ENCODE measurements around the gene CHRNA4.

CHRNA4 gene

DNA sequence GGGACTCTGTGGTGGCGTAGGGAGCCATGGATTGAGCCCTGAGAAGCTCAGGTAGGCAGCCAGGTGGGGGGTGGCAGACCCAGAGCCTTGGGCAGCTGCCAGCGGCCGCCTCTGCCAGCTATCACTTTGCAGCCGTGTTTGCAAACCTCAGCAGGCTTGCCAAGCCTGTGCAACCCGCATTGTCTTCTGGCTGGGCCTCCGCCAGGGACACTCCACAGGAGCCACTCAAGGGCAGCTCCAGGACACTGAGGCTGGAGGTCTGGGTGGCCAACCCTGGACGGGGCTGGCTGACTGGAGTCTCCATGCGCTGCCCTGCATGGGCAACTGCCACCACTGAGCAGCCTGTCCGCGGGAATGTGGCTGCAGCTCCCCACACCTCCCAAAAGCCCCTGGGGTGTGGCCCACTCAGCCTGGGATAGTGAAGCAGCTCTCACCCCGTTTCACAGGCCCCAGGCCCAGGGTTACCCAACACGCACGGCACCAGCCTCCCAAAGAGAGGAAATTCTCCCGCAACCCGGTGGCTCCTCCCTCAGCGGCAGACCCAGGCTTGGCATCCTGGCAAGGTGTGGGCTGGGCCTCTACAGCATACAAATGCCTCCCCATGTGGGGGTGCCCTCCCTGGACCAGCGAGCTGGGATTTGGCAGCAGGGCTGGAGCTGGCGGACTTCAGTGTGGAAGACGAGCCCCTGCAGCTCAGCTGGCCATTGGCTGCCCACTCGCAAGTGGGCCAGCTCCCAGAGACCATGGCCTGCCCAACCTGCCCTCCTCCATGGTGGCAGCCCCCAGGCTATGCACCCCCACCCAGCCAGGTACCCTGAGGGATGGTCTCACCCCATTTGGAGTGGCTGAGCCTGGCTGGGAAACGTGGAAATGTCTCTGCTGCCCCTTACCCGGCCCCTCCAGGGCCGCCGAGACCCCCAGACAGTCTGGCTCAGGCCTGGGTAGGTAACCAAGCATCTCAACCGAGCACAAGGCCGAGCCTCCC is 2.9 kb downstream of the CHRNA4 start:
- H3K79me2 ChIP-seq (ENCODE audit: insufficient read depth, low read length), result no peaks in the 10 kb centered on the region
- no peaks in the 10 kb centered on the region for H3K36me3 ChIP-seq (ENCODE audit: insufficient read depth, low read length)
- H3K9me3 ChIP-seq (ENCODE audit: insufficient read depth, low read depth, low read length), result no peaks in the 10 kb centered on the region; the same call in 1 of the 2 replicates
- H3K4me1 ChIP-seq (ENCODE audit: insufficient read depth, low read length, poor library complexity, severe bottlenecking), result no peaks in the 10 kb centered on the region
- no peaks in the 10 kb centered on the region for H4K20me1 ChIP-seq (ENCODE audit: insufficient read depth, low read length, poor library complexity, severe bottlenecking)
- no peaks in the 10 kb centered on the region for H3F3A ChIP-seq (ENCODE audit: low read depth)
- TF ChIP-seq, protein P1, sequence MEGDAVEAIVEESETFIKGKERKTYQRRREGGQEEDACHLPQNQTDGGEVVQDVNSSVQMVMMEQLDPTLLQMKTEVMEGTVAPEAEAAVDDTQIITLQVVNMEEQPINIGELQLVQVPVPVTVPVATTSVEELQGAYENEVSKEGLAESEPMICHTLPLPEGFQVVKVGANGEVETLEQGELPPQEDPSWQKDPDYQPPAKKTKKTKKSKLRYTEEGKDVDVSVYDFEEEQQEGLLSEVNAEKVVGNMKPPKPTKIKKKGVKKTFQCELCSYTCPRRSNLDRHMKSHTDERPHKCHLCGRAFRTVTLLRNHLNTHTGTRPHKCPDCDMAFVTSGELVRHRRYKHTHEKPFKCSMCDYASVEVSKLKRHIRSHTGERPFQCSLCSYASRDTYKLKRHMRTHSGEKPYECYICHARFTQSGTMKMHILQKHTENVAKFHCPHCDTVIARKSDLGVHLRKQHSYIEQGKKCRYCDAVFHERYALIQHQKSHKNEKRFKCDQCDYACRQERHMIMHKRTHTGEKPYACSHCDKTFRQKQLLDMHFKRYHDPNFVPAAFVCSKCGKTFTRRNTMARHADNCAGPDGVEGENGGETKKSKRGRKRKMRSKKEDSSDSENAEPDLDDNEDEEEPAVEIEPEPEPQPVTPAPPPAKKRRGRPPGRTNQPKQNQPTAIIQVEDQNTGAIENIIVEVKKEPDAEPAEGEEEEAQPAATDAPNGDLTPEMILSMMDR (conservative IDR thresholded peaks at IDR 0.05; ENCODE audit: low read length), result no peak
- TF ChIP-seq EZH2phosphoT487 (IDR thresholded peaks at IDR 0.05; ENCODE audit: borderline replicate concordance), result no peak
- H3K27me3 ChIP-seq (ENCODE audit: insufficient read depth, low read length, poor library complexity, severe bottlenecking), result no peaks in the 10 kb centered on the region
- no peak overlapping the region for H3K9ac ChIP-seq (ENCODE audit: low read depth, low read length, poor library complexity, severe bottlenecking)
- H3K9me2 ChIP-seq (replicated peaks; ENCODE audit: low read depth, low read length), result no peaks in the 10 kb centered on the region
- H3K4me2 ChIP-seq (ENCODE audit: low read depth, low read length, poor library complexity, severe bottlenecking), result no peak overlapping the region
- H3K4me3 ChIP-seq (ENCODE audit: low read length, poor library complexity, severe bottlenecking), result no peak overlapping the region
- H2AFZ ChIP-seq (ENCODE audit: low read length), result no peak overlapping the region

DNA sequence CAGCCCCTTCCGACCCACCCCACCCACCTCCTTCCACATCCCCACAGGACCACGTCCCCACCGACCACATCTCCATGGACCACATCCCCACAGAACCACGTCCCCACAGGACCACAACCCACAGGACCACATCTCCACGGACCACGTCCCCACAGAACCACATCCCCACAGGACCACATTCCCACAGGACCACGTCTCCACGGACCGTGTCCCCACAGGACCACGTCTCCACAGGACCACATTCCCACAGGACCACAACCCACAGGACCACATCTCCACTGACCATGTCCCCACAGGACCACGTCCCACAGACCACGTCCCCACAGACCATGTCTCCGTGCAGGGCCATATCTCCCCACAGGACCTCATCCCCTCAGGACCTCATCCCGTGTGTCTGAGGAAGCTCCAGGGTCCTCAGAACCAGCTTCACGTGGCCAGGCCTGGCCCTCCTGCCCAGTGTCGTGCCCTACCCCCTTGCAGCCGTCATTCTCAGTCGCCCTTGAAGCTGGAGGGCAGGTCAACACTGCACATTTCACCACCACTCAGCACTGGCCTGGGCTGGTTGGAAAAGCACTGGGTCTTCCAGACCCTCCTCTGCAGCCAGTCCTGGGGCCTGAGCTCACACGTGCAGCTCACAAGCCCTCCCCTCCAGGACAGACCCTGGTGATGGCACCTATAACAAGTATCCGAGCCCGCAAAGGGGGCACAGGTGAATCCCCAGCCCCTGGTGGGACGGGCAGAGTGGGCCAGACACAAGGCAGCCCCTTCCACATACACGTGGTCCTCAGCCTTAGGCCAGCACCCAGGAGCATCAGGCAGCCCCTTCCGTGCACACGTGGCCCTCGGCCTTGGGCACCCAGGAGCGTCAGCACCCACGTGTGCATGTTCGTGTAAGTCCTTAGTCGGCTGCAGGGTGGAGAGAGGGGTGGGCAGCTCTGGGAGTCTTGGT is 3.9 kb downstream of the CHRNA4 start:
- Histone ChIP-seq H3K9me3 (ENCODE audit: insufficient read depth, low read depth, low read length) (no peaks in the 10 kb centered on the region; the same call in 1 of the 2 replicates), H3K79me2 (ENCODE audit: insufficient read depth, low read length) (no peaks in the 10 kb centered on the region), H3K36me3 (ENCODE audit: insufficient read depth, low read length) (no peaks in the 10 kb centered on the region), H3K9ac (ENCODE audit: low read depth, low read length, poor library complexity, severe bottlenecking) (no peak overlapping the region), H4K20me1 (ENCODE audit: insufficient read depth, low read length, poor library complexity, severe bottlenecking) (no peaks in the 10 kb centered on the region), H3K4me1 (ENCODE audit: insufficient read depth, low read length, poor library complexity, severe bottlenecking) (no peaks in the 10 kb centered on the region), H3F3A (ENCODE audit: low read depth) (no peaks in the 10 kb centered on the region), H3K9me2 (replicated peaks; ENCODE audit: low read depth, low read length) (no peaks in the 10 kb centered on the region), H3K27me3 (ENCODE audit: insufficient read depth, low read length, poor library complexity, severe bottlenecking) (no peaks in the 10 kb centered on the region), H3K4me2 (ENCODE audit: low read depth, low read length, poor library complexity, severe bottlenecking) (no peak overlapping the region), H3K4me3 (ENCODE audit: low read length, poor library complexity, severe bottlenecking) (no peak overlapping the region), H2AFZ (ENCODE audit: low read length) (no peak overlapping the region)
- no peak for TF ChIP-seq EZH2phosphoT487 (IDR thresholded peaks at IDR 0.05; ENCODE audit: borderline replicate concordance)
- TF ChIP-seq, protein P1 (conservative IDR thresholded peaks at IDR 0.05; ENCODE audit: low read length), result no peak

DNA sequence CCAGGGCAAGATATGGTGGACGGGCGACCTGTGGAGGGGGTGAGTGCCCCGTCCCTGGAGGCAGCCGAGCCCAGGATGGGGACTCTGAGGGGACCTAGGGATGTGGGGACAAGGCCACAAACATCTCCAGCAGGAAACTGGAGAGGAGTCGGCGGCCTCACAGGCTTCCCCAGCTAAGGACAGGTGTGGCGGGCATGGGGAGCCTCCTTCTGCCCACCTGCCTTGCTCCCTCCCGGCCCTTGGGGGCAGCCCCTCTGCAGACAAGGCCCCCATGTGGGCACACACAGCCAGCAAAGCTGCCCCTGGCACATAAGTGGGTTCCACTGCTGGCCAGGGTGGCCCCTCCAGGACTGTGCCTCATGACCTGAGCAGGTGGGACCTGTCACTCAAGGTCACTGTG is 4.6 kb downstream of the CHRNA4 start:
- no peaks in the 10 kb centered on the region for H3K27me3 ChIP-seq (ENCODE audit: insufficient read depth, low read length, poor library complexity, severe bottlenecking)
- H3K36me3 ChIP-seq (ENCODE audit: insufficient read depth, low read length), result no peaks in the 10 kb centered on the region
- H4K20me1 ChIP-seq (ENCODE audit: insufficient read depth, low read length, poor library complexity, severe bottlenecking), result no peaks in the 10 kb centered on the region
- H3F3A ChIP-seq (ENCODE audit: low read depth), result no peaks in the 10 kb centered on the region
- H3K4me3 ChIP-seq (ENCODE audit: low read length, poor library complexity, severe bottlenecking), result no peak overlapping the region
- no peak overlapping the region for H2AFZ ChIP-seq (ENCODE audit: low read length)
- no peaks in the 10 kb centered on the region for H3K9me2 ChIP-seq (replicated peaks; ENCODE audit: low read depth, low read length)
- no peaks in the 10 kb centered on the region for H3K4me1 ChIP-seq (ENCODE audit: insufficient read depth, low read length, poor library complexity, severe bottlenecking)
- TF ChIP-seq, protein P1 (conservative IDR thresholded peaks at IDR 0.05; ENCODE audit: low read length), result no peak
- H3K79me2 ChIP-seq (ENCODE audit: insufficient read depth, low read length), result no peaks in the 10 kb centered on the region
- H3K4me2 ChIP-seq (ENCODE audit: low read depth, low read length, poor library complexity, severe bottlenecking), result no peak overlapping the region
- H3K9ac ChIP-seq (ENCODE audit: low read depth, low read length, poor library complexity, severe bottlenecking), result no peak overlapping the region
- no peaks in the 10 kb centered on the region; the same call in 1 of the 2 replicates for H3K9me3 ChIP-seq (ENCODE audit: insufficient read depth, low read depth, low read length)

All from Loucy (cell line).